Ovary (tissue), 3 donors: Measurements from ENCODE around the gene FBN1.

Source experiments
- EP300 ChIP-seq: sonication (generic); formaldehyde crosslinking; IDR thresholded peaks from one replicate; pipeline ENCODE4 v1.6.1; 2017; ENCODE audit warnings: antibody characterized with exemption
- TF ChIP-seq, protein P1 (sequence below), 3 donors: fragments of 450-650 bp in 2 of 3; fragments of 200-600 bp in 1 of 3; IDR thresholded peaks; one replicate each; pipeline versions ENCODE4 v1.5.1 to v1.8.0; 2016 to 2022; ENCODE audit warnings: antibody characterized with exemption in 3 of 3, mild to moderate bottlenecking in 1 of 3
- donor health status: DM: no; HTN: no; CAD: no.

GRCh38 chr15:48581219-48581618 lies 64.3 kb downstream of the FBN1 start:
- TF ChIP-seq EP300, result no peak
- TF ChIP-seq, protein P1, sequence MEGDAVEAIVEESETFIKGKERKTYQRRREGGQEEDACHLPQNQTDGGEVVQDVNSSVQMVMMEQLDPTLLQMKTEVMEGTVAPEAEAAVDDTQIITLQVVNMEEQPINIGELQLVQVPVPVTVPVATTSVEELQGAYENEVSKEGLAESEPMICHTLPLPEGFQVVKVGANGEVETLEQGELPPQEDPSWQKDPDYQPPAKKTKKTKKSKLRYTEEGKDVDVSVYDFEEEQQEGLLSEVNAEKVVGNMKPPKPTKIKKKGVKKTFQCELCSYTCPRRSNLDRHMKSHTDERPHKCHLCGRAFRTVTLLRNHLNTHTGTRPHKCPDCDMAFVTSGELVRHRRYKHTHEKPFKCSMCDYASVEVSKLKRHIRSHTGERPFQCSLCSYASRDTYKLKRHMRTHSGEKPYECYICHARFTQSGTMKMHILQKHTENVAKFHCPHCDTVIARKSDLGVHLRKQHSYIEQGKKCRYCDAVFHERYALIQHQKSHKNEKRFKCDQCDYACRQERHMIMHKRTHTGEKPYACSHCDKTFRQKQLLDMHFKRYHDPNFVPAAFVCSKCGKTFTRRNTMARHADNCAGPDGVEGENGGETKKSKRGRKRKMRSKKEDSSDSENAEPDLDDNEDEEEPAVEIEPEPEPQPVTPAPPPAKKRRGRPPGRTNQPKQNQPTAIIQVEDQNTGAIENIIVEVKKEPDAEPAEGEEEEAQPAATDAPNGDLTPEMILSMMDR (IDR thresholded peaks at IDR 0.05), result no peak
